ENCODE measurements around the gene C6orf62.

Gene C6orf62

GRCh38 chr6:24723270-24723669, 4.3 kb upstream of the C6orf62 start (continued):
- no peak for TF ChIP-seq ZNF549 (tag by site-specific recombination; IDR thresholded peaks at IDR 0.05)

- CTCF ChIA-PET: interaction anchor here (0.6 to 1.2 kb wide), 4 partner anchors 19 to 45 kb away, joined by 3 to 5 read pairs (median 4); no protein-coding TSS in a partner anchor
- peak overlapping the region; percentile 49 for H3K4me3 ChIP-seq (ENCODE audit: low read depth, low read length)
- TF ChIP-seq ZFP37 (tag by site-specific recombination; IDR thresholded peaks at IDR 0.05) (peak; percentile 45; the same call in 1 of the 2 replicates), ZNF785 (tag by site-specific recombination; IDR thresholded peaks at IDR 0.05) (no peak), ZNF658 (tag by site-specific recombination; IDR thresholded peaks at IDR 0.05) (no peak), KLF7 (tag by site-specific recombination; IDR thresholded peaks at IDR 0.05; ENCODE audit: borderline replicate concordance) (peak; percentile 13; the same call in 1 of the 2 replicates), REPIN1 (tag by site-specific recombination; IDR thresholded peaks at IDR 0.05; ENCODE audit: low read depth) (0 out of 2 replicates have a peak, but pooled peaks have one; percentile 23), KLF9 (tag by site-specific recombination; IDR thresholded peaks at IDR 0.05; ENCODE audit: low read depth) (peak; percentile 39; the same call in 1 of the 2 replicates), TCF7L2 (IDR thresholded peaks at IDR 0.05; ENCODE audit: borderline replicate concordance, low read depth, low read length) (no peak), ZNF239 (tag by site-specific recombination; IDR thresholded peaks at IDR 0.05) (no peak), ZNF335 (tag by site-specific recombination; conservative IDR thresholded peaks at IDR 0.05) (peak; percentile 88), ZNF449 (tag by site-specific recombination; IDR thresholded peaks at IDR 0.05) (peak; percentile 12; the same call in 1 of the 2 replicates), PRDM1 (tag by site-specific recombination; IDR thresholded peaks at IDR 0.05) (peak; percentile 23; the same call in 1 of the 2 replicates), ZNF354C (tag by site-specific recombination; IDR thresholded peaks at IDR 0.05; ENCODE audit: borderline replicate concordance, low read depth) (no peak), ZNF747 (tag by site-specific recombination; IDR thresholded peaks at IDR 0.05) (no peak), ZNF704 (tag by site-specific recombination; IDR thresholded peaks at IDR 0.05) (no peak), ZBTB17 (tag by site-specific recombination; IDR thresholded peaks at IDR 0.05) (peak; percentile 66), ZFP41 (tag by site-specific recombination; IDR thresholded peaks at IDR 0.05; ENCODE audit: borderline replicate concordance) (no peak), ZBTB10 (tag by site-specific recombination; IDR thresholded peaks at IDR 0.05) (no peak), ZNF521 (tag by site-specific recombination; IDR thresholded peaks at IDR 0.05) (no peak), ZNF596 (tag by site-specific recombination; IDR thresholded peaks at IDR 0.05) (no peak), ZNF600 (tag by site-specific recombination; IDR thresholded peaks at IDR 0.05) (peak; percentile 71; the same call in 1 of the 2 replicates), REST (tag by site-specific recombination; IDR thresholded peaks at IDR 0.05) (0 out of 2 replicates have a peak, but pooled peaks have one; percentile 41), ZNF341 (tag by site-specific recombination; IDR thresholded peaks at IDR 0.05; ENCODE audit: low read depth) (peak; percentile 34; the same call in 1 of the 2 replicates), MZF1 (tag by site-specific recombination; IDR thresholded peaks at IDR 0.05; ENCODE audit: borderline replicate concordance) (peak; percentile 50; the same call in 1 of the 2 replicates), ZFP69B (tag by site-specific recombination; IDR thresholded peaks at IDR 0.05) (peak; percentile 96), ZNF174 (tag by site-specific recombination; IDR thresholded peaks at IDR 0.05) (no peak), ZNF514 (tag by site-specific recombination; IDR thresholded peaks at IDR 0.05) (no peak)
Observed at GRCh38 chr6:24721461-24722215, 2.7 kb upstream of the C6orf62 start.

More at GRCh38 chr6:24721461-24722215, 2.7 kb upstream of the C6orf62 start:
- POLR2A ChIA-PET: interaction anchor here (1.0 to 1.4 kb wide), 4 partner anchors 18 to 137 kb away, joined by 3 to 5 read pairs (median 4); no protein-coding TSS in a partner anchor
- H3K4me1 ChIP-seq (ENCODE audit: control insufficient read depth, insufficient read depth, low read length): peaks cover 3% of the 10 kb centered on the region
- no peaks in the 10 kb centered on the region for H3K9me3 ChIP-seq (ENCODE audit: control insufficient read depth, insufficient read depth, low read depth, low read length)
- peak overlapping the region; percentile 77 for H3K27ac ChIP-seq (ENCODE audit: extremely low read depth, low read depth, low read length)
- peaks cover 0 to 21% of the 10 kb centered on the region in 2 experiments; a peak in 2 of 3 replicates for H3K36me3 ChIP-seq (ENCODE audit: control insufficient read depth in 2 of 2, insufficient read depth in 1 of 2, low read length in 2 of 2)

Measured in HEK293 (cell line).